B cell (primary cell): ENCODE measurements around the gene AK1.

Experiments used
- CTCF ChIP-seq: fragments of 200-600 bp; IDR thresholded peaks from one replicate; pipeline ENCODE4 v1.8.0; 2022; ENCODE audit warnings: antibody characterized with exemption, mild to moderate bottlenecking
- EZH2 ChIP-seq: IDR thresholded peaks from 2 replicates; pipeline ENCODE4 v1.6.1; 2012; ENCODE audit warnings: borderline replicate concordance, low read depth, mild to moderate bottlenecking, moderate library complexity, low read length; ENCODE audit not compliant: insufficient read depth, poor library complexity, severe bottlenecking

GRCh38 chr9:127895811-127896210 is 18.3 kb upstream of the AK1 start:
- TF ChIP-seq CTCF: no peak
- TF ChIP-seq EZH2: no peak
